Fibroblast of gingiva (primary cell): ENCODE data around the gene SORL1.
"Not testable (repeated sequence)": the region's sequence is repeated elsewhere in the genome, so short reads cannot be mapped to it uniquely, and the experiment has no call there.

ENCODE experiments used
- DNase-seq: peaks from one replicate; pipeline ENCODE4 v3.0.0-alpha.2; 2011; ENCODE audit warnings: low read depth

Gene SORL1

DNA sequence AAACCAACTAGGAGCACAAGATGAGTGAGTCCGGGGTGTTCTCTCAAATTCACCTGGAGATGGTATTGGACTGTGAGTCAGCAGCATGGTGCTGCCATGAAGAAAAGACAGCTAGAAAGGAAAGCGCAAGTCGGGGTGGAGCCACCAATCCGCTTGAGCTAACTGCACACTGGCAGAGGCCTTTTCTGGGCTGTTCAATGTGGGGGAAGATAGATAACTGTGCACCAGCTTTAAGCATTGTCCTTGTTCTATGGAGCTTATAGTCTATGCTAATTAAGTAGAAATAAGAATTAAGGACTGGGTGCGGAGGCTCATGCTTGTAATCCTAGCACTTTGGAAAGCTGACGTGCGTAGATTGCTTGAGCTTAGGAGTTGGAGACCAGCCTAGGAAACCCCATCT, 22.6 kb downstream of the SORL1 start:
- DNase-seq: no peak

DNA sequence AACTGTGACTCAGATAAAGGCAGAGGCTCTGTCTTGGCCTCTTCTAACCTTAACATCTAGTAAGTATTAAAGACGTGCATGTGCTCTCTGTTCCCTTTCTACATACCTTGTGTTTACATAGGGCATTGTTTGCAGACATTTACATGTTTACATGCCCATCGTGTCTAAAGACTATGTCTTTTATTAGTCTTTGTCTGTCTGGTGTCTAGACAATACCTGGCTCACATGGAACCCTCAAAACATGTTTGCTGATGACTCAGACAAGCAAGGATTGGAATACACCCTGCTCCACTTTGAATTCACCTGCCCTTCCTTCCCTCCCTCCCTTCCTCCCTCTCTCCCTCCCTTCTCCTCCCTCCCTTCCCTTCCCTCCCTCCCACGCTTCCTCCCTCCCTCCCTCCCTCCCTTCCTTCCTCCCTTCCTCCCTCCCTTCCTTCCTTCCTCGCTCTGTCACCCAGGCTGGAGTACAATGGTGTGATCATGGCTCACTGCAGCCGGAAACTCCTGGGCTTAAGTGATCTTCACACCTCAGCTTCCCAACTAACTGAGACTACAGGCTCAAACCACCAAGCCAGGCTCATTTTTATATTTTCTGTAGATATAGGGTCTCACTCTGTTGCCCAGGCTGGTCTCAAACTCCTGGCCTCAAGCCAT, 24.4 kb downstream of the SORL1 start:
- DNase-seq: no peak

DNA sequence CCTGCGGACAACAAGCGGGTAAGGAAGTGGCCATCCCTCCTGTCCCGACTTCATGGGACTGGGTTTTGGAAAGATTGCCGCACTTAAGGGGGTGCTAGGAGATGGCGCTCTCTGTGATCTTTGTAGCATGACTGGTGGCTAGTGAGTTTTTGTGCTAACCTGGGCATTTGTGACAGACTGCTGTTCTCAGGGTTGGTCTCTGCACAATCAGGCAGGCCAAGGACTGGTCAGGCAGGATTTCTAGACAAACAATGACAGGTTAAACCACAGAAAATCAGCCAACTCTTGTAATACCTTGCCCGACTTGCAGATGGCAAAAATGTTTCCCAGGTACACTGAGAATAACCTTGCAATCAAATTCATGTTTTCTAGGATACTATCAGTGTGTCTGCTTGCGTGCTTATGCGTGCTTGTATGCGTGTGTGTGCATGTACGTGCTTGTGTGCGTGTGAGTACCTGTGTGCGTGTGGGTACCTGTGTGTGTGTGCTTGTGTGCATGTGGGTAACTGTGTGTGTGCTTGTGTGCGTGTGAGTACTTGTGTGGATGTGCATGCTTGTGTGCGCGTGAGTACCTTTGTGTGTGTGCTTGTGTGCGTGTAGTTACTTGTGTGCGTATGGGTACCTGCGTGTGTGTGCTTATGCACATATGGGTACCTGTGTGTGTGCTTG, 26.2 kb downstream of the SORL1 start:
- no peak for DNase-seq

DNA sequence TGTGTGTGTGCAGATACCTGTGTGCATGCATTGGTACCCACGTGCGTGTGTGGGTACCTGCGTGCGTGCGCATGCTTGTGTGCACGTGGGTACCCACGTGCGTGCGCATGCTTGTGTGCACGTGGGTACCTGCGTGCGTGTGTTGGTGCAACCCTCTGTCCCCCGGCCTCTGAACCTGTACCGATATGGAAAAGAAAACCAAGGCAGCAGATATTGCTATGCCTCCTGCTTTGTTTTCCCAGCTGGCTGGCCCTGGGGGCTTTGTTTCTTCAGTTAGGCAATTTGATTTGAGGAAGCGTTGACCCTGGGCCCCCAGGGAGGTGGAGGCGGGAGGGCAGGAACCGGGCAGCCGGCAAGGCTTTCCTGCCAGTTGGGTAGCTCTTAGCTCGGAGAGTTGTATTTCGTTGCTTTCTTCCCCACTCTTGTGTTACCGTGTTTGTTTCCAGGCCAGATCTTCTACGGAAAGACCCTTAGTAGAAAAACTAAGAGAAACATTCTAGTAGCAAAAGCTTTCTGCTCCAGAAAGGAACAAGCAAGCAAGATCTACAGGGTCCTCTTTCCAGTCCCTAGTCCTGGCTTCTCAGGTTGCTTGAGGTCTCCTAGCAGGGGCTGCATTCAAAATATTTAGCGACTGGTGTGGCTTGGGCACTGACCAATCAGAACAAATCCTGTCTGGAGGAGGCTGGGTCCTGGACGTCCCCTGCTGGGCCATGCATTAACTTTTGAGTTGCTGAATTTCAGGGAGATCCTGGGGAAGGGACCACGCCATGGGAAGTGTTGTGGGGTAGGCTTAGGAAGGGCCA, 27.0 kb downstream of the SORL1 start:
- DNase-seq: no peak

DNA sequence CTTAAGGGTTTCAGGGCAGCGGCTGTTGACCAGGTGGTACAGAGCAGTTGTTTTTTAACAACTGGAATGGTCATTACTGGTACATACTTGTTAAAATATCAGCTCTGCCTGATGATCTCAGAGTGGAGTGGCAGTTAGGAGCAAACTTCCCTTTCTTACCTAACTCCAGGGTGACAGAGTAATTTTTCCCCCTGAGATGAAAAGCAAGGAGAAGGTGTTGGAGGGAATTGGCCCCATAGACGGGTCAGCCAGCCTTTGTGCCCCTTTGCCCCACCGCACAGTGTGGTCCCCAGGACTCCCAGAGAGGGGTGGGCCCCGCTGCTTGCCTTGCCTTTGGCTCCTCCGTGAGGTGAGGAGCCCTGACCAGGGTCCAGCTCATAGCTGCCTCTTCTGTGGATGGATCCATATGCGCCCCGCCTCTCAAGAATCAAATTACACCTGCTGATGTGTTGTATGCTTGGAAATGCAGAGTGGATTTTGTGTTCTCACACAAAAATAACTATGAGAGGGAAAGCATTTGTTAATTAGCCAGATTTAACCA, 27.7 kb downstream of the SORL1 start:
- DNase-seq: no peak

DNA sequence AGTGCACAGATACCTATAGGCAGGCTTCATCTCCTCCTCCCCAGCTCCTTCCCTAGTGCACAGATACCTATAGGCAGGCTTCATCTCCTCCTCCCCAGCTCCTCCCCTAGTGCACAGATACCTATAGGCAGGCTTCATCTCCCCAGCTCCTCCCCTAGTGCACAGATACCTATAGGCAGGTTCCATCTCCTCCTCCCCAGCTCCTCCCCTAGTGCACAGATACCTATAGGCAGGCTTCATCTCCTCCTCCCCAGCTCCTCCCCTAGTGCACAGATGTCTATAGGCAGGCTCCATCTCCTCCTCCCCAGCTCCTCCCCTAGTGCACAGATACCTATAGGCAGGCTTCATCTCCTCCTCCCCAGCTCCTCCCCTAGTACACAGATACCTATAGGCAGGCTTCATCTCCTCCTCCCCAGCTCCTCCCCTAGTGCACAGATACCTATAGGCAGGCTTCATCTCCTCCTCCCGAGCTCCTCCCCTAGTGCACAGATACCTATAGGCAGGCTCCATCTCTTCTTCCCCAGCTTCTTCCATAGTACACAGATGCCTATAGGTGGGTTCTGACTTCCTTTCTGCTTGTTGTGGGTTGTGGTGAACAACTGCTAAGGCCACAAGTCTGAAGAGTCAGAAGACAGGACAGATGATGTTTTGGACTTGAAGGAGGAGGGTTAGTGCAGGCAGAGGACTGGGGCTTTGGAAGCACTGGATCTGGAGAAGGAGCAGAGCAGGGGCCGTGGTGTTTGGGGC, 29.5 kb downstream of the SORL1 start:
- not testable (repeated sequence) for DNase-seq

DNA sequence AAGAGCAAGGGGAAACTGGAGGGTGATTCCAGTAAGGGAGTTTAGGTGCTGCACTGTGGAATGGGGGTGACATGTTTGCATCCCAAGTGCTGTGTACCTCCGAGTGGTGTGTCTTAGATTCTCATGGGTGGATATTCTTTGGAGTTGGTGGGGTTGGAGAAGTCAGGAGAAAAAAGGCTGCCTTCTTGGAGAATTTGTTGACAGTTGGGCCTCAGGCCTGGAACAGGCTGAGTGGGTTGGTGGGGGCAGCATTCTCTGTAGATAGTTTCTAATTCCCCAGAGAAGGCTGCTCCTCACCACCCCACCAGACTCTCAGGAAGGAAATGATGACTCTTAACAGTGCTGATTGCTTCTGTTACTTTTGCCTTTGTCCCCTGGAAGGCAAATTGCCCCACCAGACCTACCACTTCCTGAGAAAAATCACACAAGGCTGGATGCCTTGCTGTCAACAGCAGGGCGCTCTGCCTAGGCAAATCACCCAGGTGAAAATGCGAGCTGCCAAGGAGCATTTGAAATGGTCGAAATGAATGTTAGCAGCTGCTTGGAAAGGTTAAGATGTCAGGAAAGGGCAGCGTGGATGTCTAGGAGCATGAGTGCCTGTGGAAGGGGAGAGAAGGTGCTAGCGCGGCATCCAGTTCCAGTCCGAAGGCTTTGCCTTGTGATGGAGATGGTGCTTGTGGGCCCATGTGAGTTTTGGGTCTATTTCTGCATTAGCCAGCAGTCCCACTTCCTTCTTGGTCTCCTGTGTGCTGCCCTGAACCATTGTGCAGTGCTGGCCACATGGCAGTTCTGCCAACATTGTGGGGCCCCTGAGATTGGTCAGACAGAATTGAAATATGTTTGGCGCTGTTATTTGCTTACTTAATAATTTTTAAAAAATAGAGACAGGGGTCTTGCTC, 30.4 kb downstream of the SORL1 start:
- DNase-seq: no peak

DNA sequence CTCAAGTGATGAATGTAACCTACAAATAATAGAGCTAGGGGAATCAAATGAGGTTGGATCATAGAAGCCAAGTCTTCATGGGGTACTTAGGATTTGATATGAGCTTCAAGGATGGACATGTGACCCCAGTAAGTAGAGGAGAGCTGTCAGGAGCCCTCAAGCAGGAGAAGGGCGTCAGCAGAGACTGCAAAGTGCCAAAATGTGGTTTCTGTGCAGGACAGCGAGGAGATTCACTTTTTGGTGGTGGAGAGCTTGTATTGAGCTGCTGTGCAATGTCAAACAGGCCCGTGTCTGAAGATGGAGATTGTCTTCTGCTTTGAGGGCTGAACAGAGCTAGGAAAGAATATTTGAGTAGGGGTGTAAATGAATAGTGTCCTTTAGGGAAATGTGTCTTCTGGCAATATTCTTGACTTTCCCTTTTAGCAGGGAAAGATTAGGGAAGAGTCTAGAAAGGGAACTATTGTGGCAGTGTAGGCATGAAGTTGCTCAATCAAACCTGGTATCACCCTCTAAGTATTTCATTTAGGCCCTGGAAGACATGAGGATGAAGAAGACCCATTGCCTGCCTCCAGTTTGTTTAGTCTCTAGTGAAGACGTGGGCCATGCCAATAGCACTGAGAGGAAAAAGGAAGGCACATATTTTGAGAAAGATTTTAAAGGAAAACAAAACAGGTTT, 31.8 kb downstream of the SORL1 start:
- DNase-seq: no peak

DNA sequence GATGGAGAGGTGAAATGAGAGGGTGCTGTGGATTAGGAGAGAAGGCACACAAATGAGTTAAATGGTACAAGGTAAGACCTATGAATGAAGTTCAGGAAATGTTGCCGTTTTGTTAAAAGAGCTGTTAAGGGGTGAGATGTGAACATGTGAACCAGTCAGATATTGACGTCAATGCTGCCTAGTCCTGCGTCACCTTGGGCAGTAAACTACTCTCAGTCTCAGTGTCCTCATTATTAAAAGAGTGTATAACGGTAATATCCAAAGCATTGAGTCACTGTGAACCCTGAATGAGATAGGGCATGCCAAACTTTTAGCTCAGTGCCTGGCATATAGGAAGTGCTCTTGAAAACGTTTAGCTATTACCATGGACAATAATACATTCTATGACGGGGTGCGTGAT, 33.1 kb downstream of the SORL1 start:
- DNase-seq: no peak

DNA sequence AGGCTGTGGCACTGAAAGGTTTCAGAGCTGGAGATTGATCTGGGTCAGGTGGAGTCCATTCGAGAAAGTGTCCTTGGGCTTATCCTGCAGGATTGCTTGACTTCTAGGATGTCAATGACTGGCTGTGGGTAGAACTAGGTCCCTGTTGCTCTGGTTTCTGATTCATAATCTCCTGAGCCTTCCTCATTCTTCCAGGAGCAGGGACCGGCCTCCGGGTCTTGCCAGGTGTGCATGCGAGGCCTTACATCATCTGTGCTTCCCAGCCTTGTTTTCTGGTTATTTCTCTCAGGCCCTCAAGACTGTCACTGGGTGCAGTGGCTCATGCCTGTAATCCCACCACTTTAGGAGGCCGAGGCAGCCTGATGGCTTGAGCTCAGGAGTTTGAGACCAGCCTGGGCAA, 33.9 kb downstream of the SORL1 start:
- DNase-seq: no peak

DNA sequence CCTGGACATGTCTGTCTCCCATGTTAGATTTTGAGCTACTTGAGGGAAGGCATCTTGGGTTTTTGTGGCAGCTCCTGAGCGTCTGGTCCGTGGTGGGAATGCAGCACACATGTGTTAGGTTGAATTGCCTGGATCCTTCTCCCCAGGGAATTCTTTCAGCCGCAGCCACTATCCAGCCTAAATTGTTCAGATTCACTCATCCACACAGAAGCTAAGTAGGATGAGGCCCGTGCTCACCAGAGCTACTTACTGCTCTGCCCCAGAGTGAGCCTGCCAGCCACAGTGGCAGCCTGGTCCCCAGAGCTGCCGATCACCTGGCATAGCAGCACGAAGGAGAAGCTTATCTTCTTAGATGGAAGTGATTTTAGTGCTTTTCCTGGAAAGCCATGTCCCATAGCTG, 35.1 kb downstream of the SORL1 start:
- DNase-seq: no peak

DNA sequence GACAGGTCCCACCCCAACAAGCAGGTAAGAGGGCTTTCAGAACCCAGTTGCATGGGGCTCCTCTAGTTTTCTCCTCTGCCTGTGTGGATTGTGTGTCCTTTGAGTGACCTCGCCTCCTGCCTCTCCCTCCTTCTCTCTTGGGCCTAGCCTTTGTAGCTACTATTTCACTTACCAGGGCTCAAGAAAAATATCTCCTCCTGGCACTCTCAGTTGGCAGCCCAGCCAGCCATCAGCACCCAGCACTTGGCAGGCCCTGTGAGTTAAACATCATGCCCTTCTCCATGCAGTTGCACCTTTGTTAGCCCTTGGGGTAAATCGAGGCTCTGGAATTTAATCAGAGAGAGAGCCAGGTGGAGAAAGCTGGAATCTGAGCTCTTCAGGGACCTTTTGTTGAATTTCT, 36.1 kb downstream of the SORL1 start:
- DNase-seq: no peak

DNA sequence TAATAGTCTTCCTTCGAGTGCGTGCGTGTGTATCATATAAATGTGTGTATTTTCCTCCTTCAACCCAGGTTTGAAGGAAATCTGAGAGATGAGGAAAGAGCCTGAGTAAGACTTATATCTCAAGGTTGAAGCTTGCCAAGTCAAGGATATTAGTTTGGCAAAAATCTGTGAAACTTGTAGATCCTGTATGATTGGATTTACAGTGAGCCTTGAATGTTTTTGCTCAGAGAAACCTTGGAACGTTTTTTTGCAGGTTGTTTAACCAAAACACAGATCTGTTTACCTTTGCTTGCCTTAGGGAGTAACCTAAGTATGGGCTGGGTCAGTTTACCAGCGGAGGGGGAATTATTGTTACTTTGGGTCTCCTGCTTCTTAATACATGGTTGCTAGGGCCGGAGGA, 36.5 kb downstream of the SORL1 start:
- no peak for DNase-seq

DNA sequence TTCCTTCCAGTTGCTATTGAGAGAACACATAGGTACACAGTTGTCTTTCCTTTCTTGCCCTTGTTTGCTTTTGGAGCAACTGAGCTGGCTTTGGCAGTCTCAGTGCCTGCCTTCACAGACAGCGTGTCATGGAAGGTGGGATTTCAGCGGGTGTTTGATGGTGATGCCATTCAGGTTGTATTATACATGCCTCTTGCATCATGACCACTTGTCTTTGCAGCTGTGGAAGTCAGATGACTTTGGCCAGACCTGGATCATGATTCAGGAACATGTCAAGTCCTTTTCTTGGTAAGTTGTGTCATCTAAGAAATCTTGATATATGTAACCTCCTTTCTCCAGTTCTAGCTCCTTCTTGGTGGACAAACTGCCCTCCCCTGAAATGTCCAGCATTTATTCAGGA, 37.7 kb downstream of the SORL1 start:
- no peak for DNase-seq

DNA sequence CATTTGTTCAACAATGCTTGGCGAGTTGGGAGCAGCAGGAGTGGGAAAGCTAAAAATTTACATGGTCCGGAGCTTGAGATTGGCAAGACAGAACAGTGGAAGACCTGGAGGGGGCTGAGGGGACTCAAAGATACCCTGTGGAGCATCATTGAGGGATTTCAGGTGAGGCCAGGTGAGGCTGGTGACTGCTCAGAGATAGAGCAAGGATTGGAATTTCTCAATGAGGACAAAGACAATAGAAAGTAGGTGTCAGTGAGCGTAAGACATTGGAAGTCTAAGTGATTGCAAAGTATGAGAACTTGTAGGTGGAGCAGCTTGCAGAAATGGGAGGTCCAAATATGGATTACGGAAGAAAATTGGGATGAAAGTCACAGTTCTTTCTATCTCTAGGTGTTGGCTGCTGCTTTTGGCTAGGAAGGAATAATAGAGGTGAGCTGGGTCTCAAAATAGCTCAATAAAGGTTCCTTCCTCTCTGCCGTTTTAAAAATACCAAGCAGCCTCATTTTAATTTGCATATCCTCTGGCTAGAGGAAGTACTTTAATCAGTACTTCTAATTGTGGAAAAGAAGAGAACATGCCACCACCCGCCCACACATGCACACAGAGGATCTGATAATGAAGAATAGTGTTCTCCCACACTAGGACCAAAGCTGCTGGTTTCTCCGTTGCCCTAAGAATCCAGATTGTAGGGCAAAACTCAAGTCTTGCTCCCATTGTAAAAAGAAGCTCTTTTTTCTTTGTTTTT, 42.4 kb downstream of the SORL1 start:
- no peak for DNase-seq

DNA sequence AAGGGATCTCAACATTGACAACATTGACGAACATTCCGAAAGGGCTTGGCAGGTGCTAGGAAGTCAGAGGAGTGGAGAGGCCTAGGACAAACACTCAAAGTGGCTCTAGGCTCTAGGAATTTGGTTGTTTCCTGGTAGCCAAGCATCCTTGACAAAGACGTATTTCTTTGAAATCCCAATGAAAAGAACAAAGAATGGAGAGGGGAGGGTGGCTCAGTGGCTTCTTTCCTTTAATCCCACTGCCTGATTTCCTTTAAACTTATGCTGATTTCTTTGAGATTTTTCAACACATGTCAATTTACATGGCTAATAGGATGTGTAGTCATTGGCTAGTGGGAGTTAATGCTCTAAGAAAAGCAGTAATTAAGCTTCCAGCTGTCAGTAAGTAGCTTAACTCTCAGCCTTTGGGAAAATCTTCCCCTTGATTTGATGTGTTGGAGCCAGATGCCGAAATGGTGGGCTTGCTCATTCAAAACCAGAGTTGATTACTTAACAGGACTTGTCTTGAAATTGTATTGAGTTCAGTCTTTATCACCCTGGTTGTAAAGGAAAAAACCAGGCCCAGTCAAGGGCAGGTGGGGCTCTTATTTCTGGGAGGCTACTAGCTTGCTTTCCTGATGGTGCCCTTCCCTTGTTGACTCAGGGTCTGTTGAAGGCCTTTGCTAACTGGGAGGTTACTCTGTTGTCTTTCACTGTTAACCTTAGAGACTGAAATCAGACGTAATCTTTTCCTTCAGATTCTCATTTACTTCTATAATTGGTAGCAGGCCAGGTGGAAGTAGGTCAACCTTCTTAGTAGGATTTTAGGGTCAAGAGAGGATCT, 45.3 kb downstream of the SORL1 start:
- DNase-seq: no peak

DNA sequence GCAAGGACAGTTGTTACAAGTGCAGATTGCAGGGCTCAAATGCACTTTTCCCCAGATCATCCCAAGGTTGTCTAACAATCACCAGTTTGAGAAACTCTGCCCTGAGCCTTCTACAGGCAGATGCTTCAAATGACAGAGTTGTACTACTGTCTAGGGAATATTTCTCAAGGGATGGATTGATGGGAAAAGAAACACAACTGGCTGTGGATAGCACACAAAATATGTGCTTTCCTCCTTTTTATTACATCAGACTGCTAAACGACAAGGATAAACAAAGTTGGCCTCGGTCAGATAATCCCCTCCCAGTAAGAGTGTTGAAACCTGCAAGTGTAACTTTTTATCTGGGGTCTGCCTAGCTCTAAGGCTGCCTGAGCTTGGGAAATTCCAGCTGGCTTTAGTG, 47.3 kb downstream of the SORL1 start:
- no peak for DNase-seq

DNA sequence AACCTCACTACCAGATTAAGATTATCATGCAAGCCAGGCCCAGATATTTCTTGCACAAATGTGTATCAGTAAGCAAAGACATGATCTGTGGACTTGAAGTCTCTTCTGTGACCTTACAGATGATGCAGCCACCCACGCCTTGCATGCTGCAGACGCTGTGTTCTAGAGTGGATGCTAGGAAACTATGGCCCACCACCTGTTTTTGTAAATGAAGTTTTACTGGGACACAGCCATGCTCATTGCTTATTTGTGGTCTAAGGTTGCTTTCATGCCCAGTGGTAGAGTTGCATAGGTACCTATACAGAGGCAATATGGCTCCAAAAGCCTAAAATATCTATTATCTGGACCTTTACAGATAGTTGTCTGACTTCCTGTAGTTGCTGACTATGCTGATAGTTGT, 48.2 kb downstream of the SORL1 start:
- DNase-seq: no peak

DNA sequence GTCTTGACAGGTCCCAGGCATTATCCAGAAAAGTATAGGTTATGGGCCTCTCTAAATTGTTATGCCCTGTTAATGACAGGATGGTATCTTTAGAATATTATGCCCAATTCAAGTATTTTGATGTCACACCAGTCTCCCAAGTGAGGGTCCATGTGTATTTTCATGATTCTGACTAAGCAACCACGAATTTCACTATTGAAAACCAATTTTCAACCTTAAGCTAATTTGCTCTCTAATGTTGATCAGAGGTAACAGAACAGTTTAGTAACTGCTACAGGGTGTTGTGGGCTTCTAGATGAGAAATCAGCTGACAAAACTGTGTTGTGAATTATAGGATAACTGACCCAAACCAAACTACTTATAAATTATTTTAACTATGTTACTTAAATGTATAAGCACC, 48.6 kb downstream of the SORL1 start:
- DNase-seq: no peak
